K562 (cell line): ENCODE data around the gene DTD1. TPM values are rescaled to one million over a fixed set of nuclear protein-coding genes. Genes with fewer than 3 reads are reported as not detected.

Experiments used
- ARID1B ChIP-seq: fragments of 450-650 bp; IDR thresholded peaks from 2 replicates; pipeline ENCODE4 v1.6.1; 2016; ENCODE audit warnings: antibody characterized with exemption, mild to moderate bottlenecking, inconsistent platforms
- BRD4 ChIP-seq: fragments of 200-600 bp; sonication (generic); IDR thresholded peaks from 2 replicates; pipeline ENCODE4 v1.6.1; 2017; ENCODE audit warnings: inconsistent platforms
- BRF1 ChIP-seq: IDR thresholded peaks from 3 replicates; pipeline ENCODE4 v1.6.1; 2011; ENCODE audit warnings: borderline replicate concordance, mild to moderate bottlenecking; ENCODE audit not compliant: insufficient read length; ENCODE audit errors: extremely low read depth
- CBFA2T3 ChIP-seq: fragments of 450-650 bp; IDR thresholded peaks from 2 replicates; pipeline ENCODE4 v1.6.1; 2017
- CBX3 ChIP-seq, 2 experiments: IDR thresholded peaks; 1 replicate in 1 of 2; 2 replicates in 1 of 2; pipeline ENCODE4 v1.6.1; 2012; ENCODE audit warnings: inconsistent platforms in 2 of 2, low read length in 2 of 2, borderline replicate concordance in 1 of 2, control low read depth in 1 of 2
- CC2D1A ChIP-seq: fragments of 450-650 bp; IDR thresholded peaks from 2 replicates; pipeline ENCODE4 v1.6.1; 2017; ENCODE audit warnings: mild to moderate bottlenecking
- CREB1 ChIP-seq, 2 experiments: sonication (generic) in 1 of 2; formaldehyde crosslinking in 1 of 2; IDR thresholded peaks; 2 replicates each; pipeline versions ENCODE4 v1.6.1 to v1.8.0; 2012 to 2022; ENCODE audit warnings: inconsistent platforms in 1 of 2, mild to moderate bottlenecking in 1 of 2, missing genetic modification reagents in 1 of 2, moderate library complexity in 1 of 2
- CTBP1 ChIP-seq: fragments of 450-650 bp; IDR thresholded peaks from 2 replicates; pipeline ENCODE4 v1.6.1; 2016; ENCODE audit warnings: borderline replicate concordance
- FOXJ3 ChIP-seq: sonication (generic); formaldehyde crosslinking; IDR thresholded peaks from 2 replicates; pipeline ENCODE4 v1.4.0; 2020; ENCODE audit warnings: mild to moderate bottlenecking, missing genetic modification reagents
- GABPB1 ChIP-seq: sonication (generic); formaldehyde crosslinking; IDR thresholded peaks from 2 replicates; pipeline ENCODE4 v1.8.0; 2022; ENCODE audit warnings: mild to moderate bottlenecking, missing genetic modification reagents
- KLF16 ChIP-seq: IDR thresholded peaks from 2 replicates; pipeline ENCODE4 v1.6.1; 2016; ENCODE audit warnings: antibody characterized with exemption
- MXI1 ChIP-seq: IDR thresholded peaks from 2 replicates; pipeline ENCODE4 v1.6.1; 2011; ENCODE audit warnings: low read depth, mild to moderate bottlenecking, improper control_type of control experiment, low read length
- PHF21A ChIP-seq: fragments of 450-650 bp; IDR thresholded peaks from 2 replicates; pipeline ENCODE4 v1.6.1; 2017; ENCODE audit warnings: low read depth, borderline replicate concordance
- PML ChIP-seq: IDR thresholded peaks from 2 replicates; pipeline ENCODE4 v1.6.1; 2012; ENCODE audit warnings: low read length, inconsistent platforms
- RB1 ChIP-seq: fragments of 450-650 bp; IDR thresholded peaks from 2 replicates; pipeline ENCODE4 v1.6.1; 2017; ENCODE audit warnings: low read depth, mild to moderate bottlenecking
- SLC30A9 ChIP-seq: fragments of 250-450 bp; sonication (Bioruptor Pico); IDR thresholded peaks from 2 replicates; pipeline ENCODE4 v1.8.0; 2022; ENCODE audit warnings: mild to moderate bottlenecking, moderate library complexity
- SOX6 ChIP-seq: fragments of 450-650 bp; IDR thresholded peaks from 2 replicates; pipeline ENCODE4 v1.6.1; 2014; ENCODE audit warnings: mild to moderate bottlenecking
- SP1 ChIP-seq: sonication (generic); formaldehyde crosslinking; IDR thresholded peaks from 2 replicates; pipeline ENCODE4 v1.8.1; 2022; ENCODE audit warnings: mild to moderate bottlenecking, missing genetic modification reagents
- XRCC3 ChIP-seq: fragments of 450-650 bp; IDR thresholded peaks from 2 replicates; pipeline ENCODE4 v1.6.1; 2017; ENCODE audit warnings: mild to moderate bottlenecking, moderate library complexity
- ZNF140 ChIP-seq: fragments of 250-450 bp; sonication (Bioruptor Pico); IDR thresholded peaks from 2 replicates; pipeline ENCODE4 v1.8.0; 2021; ENCODE audit warnings: moderate library complexity, mild to moderate bottlenecking, inconsistent platforms
- ZNF324 ChIP-seq: fragments of 250-450 bp; sonication (Bioruptor Pico); IDR thresholded peaks from 2 replicates; pipeline ENCODE4 v1.4.0; 2020; ENCODE audit warnings: mild to moderate bottlenecking
- ZNF586 ChIP-seq: fragments of 450-650 bp; formaldehyde crosslinking; conservative IDR thresholded peaks from 2 replicates; pipeline ENCODE4 v1.4.0; 2020; ENCODE audit warnings: mild to moderate bottlenecking, moderate library complexity
- polyA plus RNA-seq, 8 experiments: library from polyadenylated mRNA; depleted of rRNA in 4 of 8; stranded (reverse) in 5 of 8; unstranded in 3 of 8; fragments of >200 nt; fragmentation: Nextera tagmentation in 2 of 8; fragmentation: Illumina TruSeq in 1 of 8; extraction: Ambion mirVana in 2 of 8; extraction: Trizol in 1 of 8; gene quantifications; 2 replicates each; pipeline versions ENCODE4 v1.2.1 to v1.2.3, GENCODE V29; 2011 to 2014; ENCODE audit warnings: inconsistent platforms in 1 of 8, missing spikeins in 1 of 8
- total RNA-seq, 7 experiments: library from RNA; depleted of rRNA in 6 of 7; stranded (reverse); fragments of >200 nt in 6 of 7; fragmentation: Illumina TruSeq in 2 of 7; extraction: Trizol in 2 of 7; gene quantifications; 2 replicates each; pipeline versions ENCODE4 v1.2.1 to v1.2.3, GENCODE V29; 2011 to 2021; ENCODE audit warnings: low replicate concordance in 1 of 7
- TF ChIP-seq, protein P1 (sequence below), 2 experiments: IDR thresholded peaks; 2 replicates each; pipeline ENCODE4 v1.6.1; 2012; ENCODE audit warnings: improper control_type of control experiment in 2 of 2, low read depth in 2 of 2, low read length in 2 of 2, borderline replicate concordance in 1 of 2
- TF ChIP-seq, protein P2 (sequence below): sonication (generic); formaldehyde crosslinking; IDR thresholded peaks from 2 replicates; pipeline ENCODE4 v1.8.0; 2022; ENCODE audit warnings: missing genetic modification reagents, mild to moderate bottlenecking, moderate library complexity, borderline replicate concordance
- TF ChIP-seq, protein P3 (sequence below): fragments of 450-650 bp; formaldehyde crosslinking; IDR thresholded peaks from 2 replicates; pipeline ENCODE4 v1.4.0; 2022; ENCODE audit warnings: missing genetic modification characterization
- TF ChIP-seq, protein P4 (sequence below): IDR thresholded peaks from 2 replicates; pipeline ENCODE4 v1.6.1; 2011; ENCODE audit warnings: borderline replicate concordance, low read depth, mild to moderate bottlenecking, moderate library complexity, low read length; ENCODE audit not compliant: insufficient read depth, poor library complexity, severe bottlenecking

DTD1 gene
- total and polyA plus RNA-seq, 9 of the 15 experiments (the other 6 are each of a cell fraction or from before 2014, with no cell fraction given), result 5.7 to 28.6 (median 26.8) TPM

DNA sequence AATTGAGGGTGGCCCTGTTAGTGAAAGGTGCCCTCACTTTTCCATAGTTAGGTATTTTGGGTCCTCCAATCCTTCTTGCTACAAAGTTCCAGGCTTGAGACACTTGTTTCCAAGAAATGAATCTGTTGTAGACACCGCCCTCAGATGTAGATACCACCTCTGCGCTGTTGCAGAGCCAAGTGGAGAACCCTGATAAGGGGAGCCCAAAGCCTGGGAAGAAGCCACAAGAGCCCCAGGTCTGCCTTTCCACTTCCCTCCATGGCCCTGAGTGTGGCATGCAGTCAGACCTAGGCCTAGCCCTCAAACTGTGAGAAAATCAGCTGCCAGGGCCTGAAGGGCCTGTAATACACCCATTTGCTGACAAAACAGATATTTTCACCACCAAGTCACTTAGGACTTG, 37.1 kb downstream of the DTD1 start (continued):
- TF ChIP-seq, protein P1, sequence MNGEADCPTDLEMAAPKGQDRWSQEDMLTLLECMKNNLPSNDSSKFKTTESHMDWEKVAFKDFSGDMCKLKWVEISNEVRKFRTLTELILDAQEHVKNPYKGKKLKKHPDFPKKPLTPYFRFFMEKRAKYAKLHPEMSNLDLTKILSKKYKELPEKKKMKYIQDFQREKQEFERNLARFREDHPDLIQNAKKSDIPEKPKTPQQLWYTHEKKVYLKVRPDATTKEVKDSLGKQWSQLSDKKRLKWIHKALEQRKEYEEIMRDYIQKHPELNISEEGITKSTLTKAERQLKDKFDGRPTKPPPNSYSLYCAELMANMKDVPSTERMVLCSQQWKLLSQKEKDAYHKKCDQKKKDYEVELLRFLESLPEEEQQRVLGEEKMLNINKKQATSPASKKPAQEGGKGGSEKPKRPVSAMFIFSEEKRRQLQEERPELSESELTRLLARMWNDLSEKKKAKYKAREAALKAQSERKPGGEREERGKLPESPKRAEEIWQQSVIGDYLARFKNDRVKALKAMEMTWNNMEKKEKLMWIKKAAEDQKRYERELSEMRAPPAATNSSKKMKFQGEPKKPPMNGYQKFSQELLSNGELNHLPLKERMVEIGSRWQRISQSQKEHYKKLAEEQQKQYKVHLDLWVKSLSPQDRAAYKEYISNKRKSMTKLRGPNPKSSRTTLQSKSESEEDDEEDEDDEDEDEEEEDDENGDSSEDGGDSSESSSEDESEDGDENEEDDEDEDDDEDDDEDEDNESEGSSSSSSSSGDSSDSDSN (IDR thresholded peaks at IDR 0.05; ENCODE audit: borderline replicate concordance in 1 of 2, low read depth in 2 of 2, low read length in 2 of 2), result no peak
- TF ChIP-seq SOX6, result peak; percentile 53; the same call in 1 of the 2 replicates
- TF ChIP-seq KLF16, result peak; percentile 70; the same call in 1 of the 2 replicates
- no peak for TF ChIP-seq FOXJ3 (CRISPR knock-in tag)
- TF ChIP-seq CBFA2T3, result peak; percentile 84
- TF ChIP-seq, protein P2, sequence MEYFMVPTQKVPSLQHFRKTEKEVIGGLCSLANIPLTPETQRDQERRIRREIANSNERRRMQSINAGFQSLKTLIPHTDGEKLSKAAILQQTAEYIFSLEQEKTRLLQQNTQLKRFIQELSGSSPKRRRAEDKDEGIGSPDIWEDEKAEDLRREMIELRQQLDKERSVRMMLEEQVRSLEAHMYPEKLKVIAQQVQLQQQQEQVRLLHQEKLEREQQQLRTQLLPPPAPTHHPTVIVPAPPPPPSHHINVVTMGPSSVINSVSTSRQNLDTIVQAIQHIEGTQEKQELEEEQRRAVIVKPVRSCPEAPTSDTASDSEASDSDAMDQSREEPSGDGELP (CRISPR knock-in tag), result no peak
- no peak for TF ChIP-seq MXI1
- no peak for TF ChIP-seq CC2D1A
- TF ChIP-seq, protein P3, sequence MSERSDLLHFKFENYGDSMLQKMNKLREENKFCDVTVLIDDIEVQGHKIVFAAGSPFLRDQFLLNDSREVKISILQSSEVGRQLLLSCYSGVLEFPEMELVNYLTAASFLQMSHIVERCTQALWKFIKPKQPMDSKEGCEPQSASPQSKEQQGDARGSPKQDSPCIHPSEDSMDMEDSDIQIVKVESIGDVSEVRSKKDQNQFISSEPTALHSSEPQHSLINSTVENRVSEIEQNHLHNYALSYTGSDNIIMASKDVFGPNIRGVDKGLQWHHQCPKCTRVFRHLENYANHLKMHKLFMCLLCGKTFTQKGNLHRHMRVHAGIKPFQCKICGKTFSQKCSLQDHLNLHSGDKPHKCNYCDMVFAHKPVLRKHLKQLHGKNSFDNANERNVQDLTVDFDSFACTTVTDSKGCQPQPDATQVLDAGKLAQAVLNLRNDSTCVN (CRISPR knock-in tag), result no peak
- no peak for TF ChIP-seq ZNF140 (CRISPR knock-in tag)
- TF ChIP-seq CREB1 (IDR thresholded peaks at IDR 0.05), result no peak
- no peak for TF ChIP-seq CREB1 (CRISPR knock-in tag; IDR thresholded peaks at IDR 0.05)
- TF ChIP-seq, protein P4, sequence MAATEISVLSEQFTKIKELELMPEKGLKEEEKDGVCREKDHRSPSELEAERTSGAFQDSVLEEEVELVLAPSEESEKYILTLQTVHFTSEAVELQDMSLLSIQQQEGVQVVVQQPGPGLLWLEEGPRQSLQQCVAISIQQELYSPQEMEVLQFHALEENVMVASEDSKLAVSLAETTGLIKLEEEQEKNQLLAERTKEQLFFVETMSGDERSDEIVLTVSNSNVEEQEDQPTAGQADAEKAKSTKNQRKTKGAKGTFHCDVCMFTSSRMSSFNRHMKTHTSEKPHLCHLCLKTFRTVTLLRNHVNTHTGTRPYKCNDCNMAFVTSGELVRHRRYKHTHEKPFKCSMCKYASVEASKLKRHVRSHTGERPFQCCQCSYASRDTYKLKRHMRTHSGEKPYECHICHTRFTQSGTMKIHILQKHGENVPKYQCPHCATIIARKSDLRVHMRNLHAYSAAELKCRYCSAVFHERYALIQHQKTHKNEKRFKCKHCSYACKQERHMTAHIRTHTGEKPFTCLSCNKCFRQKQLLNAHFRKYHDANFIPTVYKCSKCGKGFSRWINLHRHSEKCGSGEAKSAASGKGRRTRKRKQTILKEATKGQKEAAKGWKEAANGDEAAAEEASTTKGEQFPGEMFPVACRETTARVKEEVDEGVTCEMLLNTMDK, result no peak
- TF ChIP-seq ZNF586 (CRISPR knock-in tag), result no peak
- no peak for TF ChIP-seq GABPB1 (CRISPR knock-in tag)
- no peak for TF ChIP-seq SP1
- TF ChIP-seq PHF21A, result no peak
- TF ChIP-seq CBX3 (IDR thresholded peaks at IDR 0.05; ENCODE audit: borderline replicate concordance in 1 of 2, low read length in 2 of 2), result no peak
- TF ChIP-seq PML, result 0 out of 2 replicates have a peak, but pooled peaks have one; percentile 17
- no peak for TF ChIP-seq ZNF324 (CRISPR knock-in tag)
- TF ChIP-seq BRF1, result no peak
- peak; percentile 84 for TF ChIP-seq ARID1B
- TF ChIP-seq BRD4, result no peak
- no peak for TF ChIP-seq XRCC3
- TF ChIP-seq RB1, result no peak
- no peak for TF ChIP-seq SLC30A9 (CRISPR knock-in tag)
- peak; percentile 59; the same call in 1 of the 2 replicates for TF ChIP-seq CTBP1
